NCI-H69 (cell line): Measurements from ENCODE around the gene GPBP1L1.
"Not testable (repeated sequence)": the region's sequence is repeated elsewhere in the genome, so short reads cannot be mapped to it uniquely, and the experiment has no call there.

Experiments used
- DNase-seq: peaks from one replicate; lab custom pipeline; 2025; lab: John Stamatoyannopoulos, UW

GPBP1L1 gene

GRCh38 chr1:45682942-45683341, 3.4 kb downstream of the GPBP1L1 start:
- DNase-seq: no peak

- no peak for DNase-seq
These were observed 7.2 kb downstream of the GPBP1L1 start for GRCh38 chr1:45679123-45679522.

- DNase-seq: no peak
These were observed 7.8 kb downstream of the GPBP1L1 start for GRCh38 chr1:45678489-45678888.

- no peak for DNase-seq
These were observed 8.5 kb downstream of the GPBP1L1 start for GRCh38 chr1:45677751-45678245.

GRCh38 chr1:45676553-45676952, 9.8 kb downstream of the GPBP1L1 start:
- DNase-seq: not testable (repeated sequence)

GRCh38 chr1:45674478-45674877, 11.9 kb downstream of the GPBP1L1 start:
- DNase-seq: no peak

- DNase-seq: no peak
These were observed 12.4 kb downstream of the GPBP1L1 start for GRCh38 chr1:45673956-45674355.

GRCh38 chr1:45669859-45670655, 16.3 kb downstream of the GPBP1L1 start:
- DNase-seq: no peak

- DNase-seq: no peak
These were observed 17.0 kb downstream of the GPBP1L1 start for GRCh38 chr1:45669379-45669778.

- no peak for DNase-seq
These were observed 17.8 kb downstream of the GPBP1L1 start for GRCh38 chr1:45668526-45668925.

GRCh38 chr1:45667321-45668111, 18.8 kb downstream of the GPBP1L1 start:
- DNase-seq: no peak

GRCh38 chr1:45666836-45667235, 19.5 kb downstream of the GPBP1L1 start:
- no peak for DNase-seq

GRCh38 chr1:45660336-45660735, 26.0 kb downstream of the GPBP1L1 start:
- DNase-seq: no peak

- no peak for DNase-seq
These were observed 27.1 kb downstream of the GPBP1L1 start for GRCh38 chr1:45659222-45659621.

- no peak for DNase-seq
These were observed 28.2 kb downstream of the GPBP1L1 start for GRCh38 chr1:45658171-45658570.

GRCh38 chr1:45656573-45657226, 29.6 kb downstream of the GPBP1L1 start:
- DNase-seq: no peak

- no peak for DNase-seq
These were observed 31.6 kb downstream of the GPBP1L1 start for GRCh38 chr1:45654540-45655280.

GRCh38 chr1:45647248-45648021, 38.9 kb downstream of the GPBP1L1 start:
- no peak for DNase-seq

- no peak for DNase-seq
These were observed 41.7 kb downstream of the GPBP1L1 start for GRCh38 chr1:45644661-45645060.

GRCh38 chr1:45643978-45644377, 42.4 kb downstream of the GPBP1L1 start:
- DNase-seq: peak; percentile 8

GRCh38 chr1:45643321-45643720, 43.0 kb downstream of the GPBP1L1 start:
- DNase-seq: no peak
